Vagina (tissue), 2 donors: ENCODE data around the gene PDYN. TPM values are rescaled to one million over a fixed set of nuclear protein-coding genes. Genes with fewer than 3 reads are reported as not detected.
"Not testable (repeated sequence)": the region's sequence is repeated elsewhere in the genome, so short reads cannot be mapped to it uniquely, and the experiment has no call there.

Experiments
- DNase-seq, 2 donors: peaks; one replicate each; pipeline ENCODE4 v3.0.0-alpha.2; 2017; ENCODE audit errors: extremely low spot score in 2 of 2
- H3K27ac ChIP-seq: fragments of 200-600 bp; sonication (generic); one replicate; pipeline ENCODE4 v1.5.1; 2019
- H3K27me3 ChIP-seq: fragments of 200-600 bp; sonication (generic); one replicate; pipeline ENCODE4 v1.5.1; 2019
- H3K36me3 ChIP-seq, 2 donors: fragments of 200-600 bp; sonication (generic); one replicate each; pipeline ENCODE4 v1.5.1; 2017 to 2019
- H3K4me1 ChIP-seq: fragments of 200-600 bp; sonication (generic); one replicate; pipeline ENCODE4 v1.5.1; 2019
- H3K4me3 ChIP-seq, 2 donors: fragments of 200-600 bp; sonication (generic); 1 replicate in 1 of 2; 2 replicates in 1 of 2; pipeline ENCODE4 v1.5.1; 2016 to 2019
- H3K9me3 ChIP-seq: fragments of 200-600 bp; sonication (generic); one replicate; pipeline ENCODE4 v1.5.1; 2019
- CTCF ChIP-seq, 3 experiments: fragments of 450-650 bp in 2 of 3; fragments of 200-600 bp in 1 of 3; sonication (generic) in 1 of 3; IDR thresholded peaks; one replicate each; pipeline ENCODE4 v1.5.1; 2017 to 2019; ENCODE audit warnings: antibody characterized with exemption in 3 of 3, mild to moderate bottlenecking in 2 of 3, moderate library complexity in 2 of 3
- POLR2A ChIP-seq, 2 donors: fragments of 450-650 bp; IDR thresholded peaks; one replicate each; pipeline ENCODE4 v1.6.1; 2017; ENCODE audit warnings: antibody characterized with exemption in 2 of 2, mild to moderate bottlenecking in 2 of 2, moderate library complexity in 2 of 2
- POLR2AphosphoS5 ChIP-seq, 2 donors: sonication (generic); formaldehyde crosslinking; IDR thresholded peaks; one replicate each; pipeline ENCODE4 v1.9.0; 2017; ENCODE audit warnings: antibody characterized with exemption in 2 of 2, mild to moderate bottlenecking in 2 of 2, low read depth in 1 of 2; ENCODE audit not compliant: insufficient read depth in 1 of 2
- intact Hi-C: fragments of 100-400 bp; cut with DNase I; formaldehyde crosslinking; loops from one replicate; pipeline ENCODE4 v1.15.1; 2023
- total RNA-seq: library from RNA; depleted of rRNA; stranded (reverse); fragments of >200 nt; gene quantifications from one replicate; pipeline ENCODE4 v1.2.3, GENCODE V29; 2016

PDYN gene
- not detected for total RNA-seq

- no peaks in the 10 kb centered on the region for H3K9me3 ChIP-seq
- peak; percentile 37 to 42 for DNase-seq
- H3K27me3 ChIP-seq, result no peaks in the 10 kb centered on the region
These were observed at the start of gene PDYN for GRCh38 chr20:1993986-1994385. Gene PDYN (minus strand): TSS chr20:1994058. CDS start chr20:1983084, 10,974 bp downstream.

GRCh38 chr20:2042400-2042799, 48.5 kb upstream of the PDYN start:
- H3K4me1 ChIP-seq, result no peaks in the 10 kb centered on the region
- no peak for TF ChIP-seq POLR2AphosphoS5 (IDR thresholded peaks at IDR 0.05; ENCODE audit: insufficient read depth in 1 of 2, low read depth in 1 of 2)
- TF ChIP-seq CTCF (IDR thresholded peaks at IDR 0.05), result no peak
- TF ChIP-seq POLR2A (IDR thresholded peaks at IDR 0.05), result no peak
- intact Hi-C loops, result no loop called here
- no peaks in the 10 kb centered on the region for H3K36me3 ChIP-seq
- no peak for DNase-seq
- no peak overlapping the region for H3K4me3 ChIP-seq
- no peak overlapping the region for H3K27ac ChIP-seq
- H3K27me3 ChIP-seq, result no peaks in the 10 kb centered on the region
- no peaks in the 10 kb centered on the region for H3K9me3 ChIP-seq

More at GRCh38 chr20:1993986-1994385, at the start of gene PDYN:
- intact Hi-C loops, result no loop called here
- H3K4me1 ChIP-seq, result no peaks in the 10 kb centered on the region
- TF ChIP-seq POLR2A (IDR thresholded peaks at IDR 0.05) (no peak), CTCF (IDR thresholded peaks at IDR 0.05) (no peak), POLR2AphosphoS5 (IDR thresholded peaks at IDR 0.05; ENCODE audit: insufficient read depth in 1 of 2, low read depth in 1 of 2) (no peak)
- H3K36me3 ChIP-seq, result no peaks in the 10 kb centered on the region
- H3K4me3 ChIP-seq, result no peak within 1 kb of the TSS
- no peak within 1 kb of the TSS for H3K27ac ChIP-seq

- no peak for DNase-seq
- Histone ChIP-seq H3K4me3 (no peak overlapping the region), H3K9me3 (no peaks in the 10 kb centered on the region), H3K27me3 (no peaks in the 10 kb centered on the region), H3K4me1 (no peaks in the 10 kb centered on the region), H3K36me3 (no peaks in the 10 kb centered on the region), H3K27ac (no peak overlapping the region)
- intact Hi-C loops, result no loop called here
- no peak for TF ChIP-seq POLR2AphosphoS5 (IDR thresholded peaks at IDR 0.05; ENCODE audit: insufficient read depth in 1 of 2, low read depth in 1 of 2)
- TF ChIP-seq POLR2A (IDR thresholded peaks at IDR 0.05), result no peak
- TF ChIP-seq CTCF (IDR thresholded peaks at IDR 0.05), result no peak
These were observed 44.3 kb upstream of the PDYN start for GRCh38 chr20:2038161-2038560.

GRCh38 chr20:2037296-2037914, 43.5 kb upstream of the PDYN start:
- no peaks in the 10 kb centered on the region for H3K9me3 ChIP-seq
- no peaks in the 10 kb centered on the region for H3K27me3 ChIP-seq
- H3K4me1 ChIP-seq, result no peaks in the 10 kb centered on the region
- intact Hi-C loops, result no loop called here
- H3K36me3 ChIP-seq, result no peaks in the 10 kb centered on the region
- TF ChIP-seq CTCF (IDR thresholded peaks at IDR 0.05), result no peak
- TF ChIP-seq POLR2A (IDR thresholded peaks at IDR 0.05), result no peak
- TF ChIP-seq POLR2AphosphoS5 (IDR thresholded peaks at IDR 0.05; ENCODE audit: insufficient read depth in 1 of 2, low read depth in 1 of 2), result no peak
- H3K4me3 ChIP-seq, result no peak overlapping the region
- no peak overlapping the region for H3K27ac ChIP-seq
- no peak for DNase-seq

- H3K36me3 ChIP-seq, DNase-seq, H3K27me3 ChIP-seq, H3K4me1 ChIP-seq, H3K9me3 ChIP-seq, intact Hi-C loops, H3K4me3 ChIP-seq, H3K27ac ChIP-seq: not testable (repeated sequence)
These were observed 42.5 kb upstream of the PDYN start for GRCh38 chr20:2036357-2036756.
